HG02759 (cell line): ENCODE results near the gene MUC2.

Experiments used
- ATAC-seq: cut with Tn5 transposase; IDR thresholded peaks from one replicate; pipeline ENCODE4 v1.9.1; 2021; ENCODE audit warnings: mild to moderate bottlenecking, moderate library complexity; ENCODE audit not compliant: unreplicated experiment

The MUC2 gene

GRCh38 chr11:1118755-1119603 is 44.3 kb downstream of the MUC2 start:
- no peak for ATAC-seq

GRCh38 chr11:1119604-1120146 is 45.0 kb downstream of the MUC2 start:
- no peak for ATAC-seq

GRCh38 chr11:1120532-1121330 is 46.1 kb downstream of the MUC2 start:
- ATAC-seq = no peak

GRCh38 chr11:1121331-1121812 is 46.7 kb downstream of the MUC2 start:
- ATAC-seq = no peak

GRCh38 chr11:1121813-1122663 is 47.4 kb downstream of the MUC2 start:
- no peak for ATAC-seq

GRCh38 chr11:1122664-1123002 is 48.0 kb downstream of the MUC2 start:
- ATAC-seq = no peak

- no peak for ATAC-seq
These were observed 49.3 kb downstream of the MUC2 start for GRCh38 chr11:1123970-1124369.
